ENCODE measurements around the gene ZNF248. TPM values are rescaled to one million over a fixed set of nuclear protein-coding genes. Genes with fewer than 3 reads are reported as not detected.

ZNF248 gene
- total and polyA plus RNA-seq, 8 donors: 12.0 to 45.2 (median 40.0) TPM

DNA sequence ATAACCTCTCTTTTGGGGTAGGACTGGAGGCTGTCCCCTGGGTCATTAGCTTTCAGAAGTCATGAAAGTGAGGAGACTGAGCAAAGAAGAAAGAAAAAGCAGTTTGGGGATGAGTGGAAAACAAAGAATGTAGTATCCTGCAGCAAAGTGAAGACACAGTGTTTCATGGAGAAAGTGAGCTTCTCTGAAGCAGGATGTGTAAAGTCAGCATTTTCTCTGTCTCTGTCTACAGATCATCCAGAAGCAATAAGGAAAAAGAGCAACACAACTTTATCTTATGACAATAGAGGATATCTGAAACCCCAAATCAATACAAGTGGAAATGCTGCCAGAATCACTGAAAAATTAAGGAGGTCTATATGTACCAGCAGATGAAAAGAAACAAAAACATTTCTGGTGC, 28.4 kb upstream of the ZNF248 start:
- no peaks in the 10 kb centered on the region for H3K4me1 ChIP-seq
- no peak for ATAC-seq
- TF ChIP-seq, protein P1, sequence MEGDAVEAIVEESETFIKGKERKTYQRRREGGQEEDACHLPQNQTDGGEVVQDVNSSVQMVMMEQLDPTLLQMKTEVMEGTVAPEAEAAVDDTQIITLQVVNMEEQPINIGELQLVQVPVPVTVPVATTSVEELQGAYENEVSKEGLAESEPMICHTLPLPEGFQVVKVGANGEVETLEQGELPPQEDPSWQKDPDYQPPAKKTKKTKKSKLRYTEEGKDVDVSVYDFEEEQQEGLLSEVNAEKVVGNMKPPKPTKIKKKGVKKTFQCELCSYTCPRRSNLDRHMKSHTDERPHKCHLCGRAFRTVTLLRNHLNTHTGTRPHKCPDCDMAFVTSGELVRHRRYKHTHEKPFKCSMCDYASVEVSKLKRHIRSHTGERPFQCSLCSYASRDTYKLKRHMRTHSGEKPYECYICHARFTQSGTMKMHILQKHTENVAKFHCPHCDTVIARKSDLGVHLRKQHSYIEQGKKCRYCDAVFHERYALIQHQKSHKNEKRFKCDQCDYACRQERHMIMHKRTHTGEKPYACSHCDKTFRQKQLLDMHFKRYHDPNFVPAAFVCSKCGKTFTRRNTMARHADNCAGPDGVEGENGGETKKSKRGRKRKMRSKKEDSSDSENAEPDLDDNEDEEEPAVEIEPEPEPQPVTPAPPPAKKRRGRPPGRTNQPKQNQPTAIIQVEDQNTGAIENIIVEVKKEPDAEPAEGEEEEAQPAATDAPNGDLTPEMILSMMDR (IDR thresholded peaks at IDR 0.05): no peak

DNA sequence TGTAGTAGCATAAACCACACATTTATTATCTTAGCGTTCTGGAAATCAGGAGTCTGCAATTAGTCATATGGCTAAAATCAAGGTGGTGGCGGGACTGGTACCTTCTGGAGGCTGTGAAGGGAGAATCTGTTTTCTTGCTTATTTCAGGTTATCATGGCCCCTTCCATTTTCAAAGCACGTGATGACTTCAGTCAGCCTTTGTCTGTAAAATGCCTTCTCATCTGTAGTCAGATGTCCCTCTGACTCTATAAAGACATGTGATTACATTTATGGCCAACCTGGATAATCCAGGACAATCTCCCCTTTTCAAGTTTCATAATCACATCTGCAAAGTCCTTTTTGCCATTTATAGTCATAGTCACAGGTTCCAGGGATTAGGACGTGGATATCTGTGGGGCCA, 15.5 kb upstream of the ZNF248 start:
- Histone ChIP-seq H3K4me1 (no peaks in the 10 kb centered on the region), H3K27me3 (no peaks in the 10 kb centered on the region), H3K27ac (no peak overlapping the region), H3K36me3 (no peaks in the 10 kb centered on the region), H3K4me3 (no peak overlapping the region), H3K9me3 (no peaks in the 10 kb centered on the region)
- ATAC-seq (no peak), DNase-seq (no peak)
- TF ChIP-seq, protein P1 (IDR thresholded peaks at IDR 0.05): no peak
- intact Hi-C loops (cut with DNase I): no loop called here

More for the DNA sequence above, 28.4 kb upstream of the ZNF248 start:
- H3K27me3 ChIP-seq: no peaks in the 10 kb centered on the region
- H3K9me3 ChIP-seq: peaks cover 0 to 28% of the 10 kb centered on the region in 2 donors
- no peaks in the 10 kb centered on the region for H3K36me3 ChIP-seq
- H3K4me3 ChIP-seq: no peak overlapping the region
- intact Hi-C loops (cut with DNase I): no loop called here
- no peak overlapping the region for H3K27ac ChIP-seq
- no peak for DNase-seq

DNA sequence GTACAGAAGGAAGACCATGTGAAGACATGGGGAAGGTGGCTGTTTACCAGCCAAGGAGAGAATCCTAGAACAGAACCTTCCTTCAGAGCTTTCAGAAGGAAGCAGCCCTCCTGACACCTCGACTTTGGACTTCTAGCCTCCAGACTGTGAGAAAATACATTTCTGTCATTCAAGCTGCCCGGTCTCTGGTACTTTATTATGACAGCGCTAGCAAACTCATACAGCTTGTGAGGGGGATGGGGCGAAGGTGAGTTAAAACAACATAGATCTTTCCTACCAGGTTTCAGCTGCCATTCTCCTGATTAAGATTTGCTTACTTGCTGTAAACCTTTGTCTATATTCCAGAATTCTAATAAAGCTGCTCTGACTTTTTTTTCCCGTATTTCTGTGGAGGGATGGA, 14.9 kb upstream of the ZNF248 start:
- ATAC-seq: no peak
- TF ChIP-seq, protein P1 (IDR thresholded peaks at IDR 0.05): no peak
- intact Hi-C loops (cut with DNase I): no loop called here
- no peaks in the 10 kb centered on the region for H3K4me1 ChIP-seq
- H3K9me3 ChIP-seq: no peaks in the 10 kb centered on the region
- H3K27ac ChIP-seq: no peak overlapping the region
- no peaks in the 10 kb centered on the region for H3K36me3 ChIP-seq
- no peak overlapping the region for H3K4me3 ChIP-seq
- DNase-seq: no peak
- H3K27me3 ChIP-seq: no peaks in the 10 kb centered on the region

DNA sequence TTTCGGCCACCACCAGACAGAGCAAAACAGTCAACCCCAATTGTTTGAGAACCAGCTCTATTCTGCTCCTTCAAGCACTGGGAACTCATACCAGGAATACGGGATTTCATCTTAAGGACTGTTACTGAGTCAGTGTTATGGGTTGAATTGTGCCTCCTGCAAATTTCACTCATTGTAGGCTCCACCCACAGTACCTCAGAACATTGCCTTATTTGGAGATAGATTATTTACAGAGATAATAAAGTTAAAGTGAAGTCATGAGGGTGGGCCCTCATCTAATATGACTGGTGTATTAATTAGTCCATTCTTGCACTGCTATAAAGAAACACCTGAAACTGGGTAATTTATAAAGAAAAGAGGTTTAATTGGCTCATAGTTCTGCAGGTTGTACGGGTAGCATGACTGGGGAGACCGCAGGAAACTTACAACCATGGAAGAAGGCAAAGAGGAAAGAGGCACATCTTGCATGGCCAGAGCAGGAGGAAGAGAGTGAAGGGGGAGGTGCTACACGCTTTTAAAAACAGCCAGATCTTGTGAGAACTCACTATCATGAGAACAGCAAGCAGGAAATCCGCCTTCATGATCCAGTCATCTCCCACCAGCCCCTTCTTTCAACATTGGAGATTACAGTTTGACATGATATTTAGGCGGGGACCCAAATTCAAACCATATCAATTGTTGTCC, 14.3 kb upstream of the ZNF248 start:
- Histone ChIP-seq H3K27ac (no peak overlapping the region), H3K9me3 (no peaks in the 10 kb centered on the region), H3K36me3 (no peaks in the 10 kb centered on the region), H3K4me3 (no peak overlapping the region), H3K27me3 (no peaks in the 10 kb centered on the region), H3K4me1 (no peaks in the 10 kb centered on the region)
- intact Hi-C loops (cut with DNase I): no loop called here
- ATAC-seq (no peak), DNase-seq (no peak)
- TF ChIP-seq, protein P1 (IDR thresholded peaks at IDR 0.05): no peak

DNA sequence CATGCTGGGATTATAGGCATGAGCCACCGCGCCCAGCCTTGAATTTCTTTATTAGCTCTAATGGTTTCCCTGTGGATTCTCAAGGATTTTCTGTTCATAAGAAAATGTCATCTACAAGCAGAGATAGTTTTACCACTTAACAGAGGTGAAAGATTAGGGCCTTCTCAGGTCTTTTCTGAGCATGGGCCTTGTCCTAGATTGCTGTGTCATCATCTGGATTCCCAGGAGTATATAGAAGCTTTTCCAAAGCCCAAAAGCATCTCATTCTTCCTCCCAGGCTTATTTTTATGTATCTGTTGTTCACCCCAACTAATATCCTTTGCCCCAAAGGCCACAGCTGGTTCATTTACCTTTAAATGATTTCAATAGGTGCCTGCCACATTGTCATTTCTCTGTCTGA, 13.7 kb upstream of the ZNF248 start:
- intact Hi-C loops (cut with DNase I): no loop called here
- DNase-seq (no peak), ATAC-seq (no peak)
- no peaks in the 10 kb centered on the region for H3K9me3 ChIP-seq
- H3K4me3 ChIP-seq: no peak overlapping the region
- no peaks in the 10 kb centered on the region for H3K36me3 ChIP-seq
- H3K4me1 ChIP-seq: no peaks in the 10 kb centered on the region
- H3K27ac ChIP-seq: no peak overlapping the region
- TF ChIP-seq, protein P1 (IDR thresholded peaks at IDR 0.05): no peak
- no peaks in the 10 kb centered on the region for H3K27me3 ChIP-seq

Measured in left lung (tissue), 10 donors.